PC-3 (cell line): ENCODE results near the gene CTCFL. TPM values are rescaled to one million over a fixed set of nuclear protein-coding genes. Genes with fewer than 3 reads are reported as not detected.

ENCODE experiments used
- ATAC-seq: fragments of 200-7000 bp; cut with Tn5 transposase; 2 replicates; pipeline ENCODE4 v1.9.1; 2020; ENCODE audit warnings: mild to moderate bottlenecking, moderate library complexity
- BruUV-seq: library from RNA; stranded (reverse); fragments of 400-500 nt; replicated peaks from 2 replicates; lab custom pipeline; 2021; lab: Mats Ljungman, UMichigan
- CTCF ChIA-PET: fragments of 300-600 bp; sonication (Branson Sonifier 250); formaldehyde crosslinking; loops from one replicate; lab custom pipeline; 2022; ENCODE audit warnings: antibody characterized with exemption; lab: Charles Lee
- POLR2A ChIA-PET: fragments of 300-600 bp; sonication (Branson Sonifier 250); formaldehyde crosslinking; loops from one replicate; lab custom pipeline; 2022; ENCODE audit warnings: antibody characterized with exemption; ENCODE audit not compliant: unreplicated experiment; lab: Charles Lee
- DNase-seq: peaks from one replicate; pipeline ENCODE4 v3.0.0-alpha.2; 2015
- H2AFZ ChIP-seq: fragments of 300-600 bp; sonication (generic); 2 replicates; pipeline ENCODE4 v1.6.0; 2016; ENCODE audit warnings: antibody characterized with exemption, low read length
- H3F3A ChIP-seq: fragments of 300-600 bp; sonication (generic); one replicate; pipeline ENCODE4 v1.6.0; 2017; ENCODE audit warnings: antibody characterized with exemption, low read length, control low read depth, mild to moderate bottlenecking; ENCODE audit not compliant: unreplicated experiment
- H3K27ac ChIP-seq: fragments of 300-600 bp; sonication (generic); 2 replicates; pipeline ENCODE4 v1.5.1; 2016; ENCODE audit warnings: mild to moderate bottlenecking, low read length
- H3K27me3 ChIP-seq: fragments of 300-600 bp; sonication (generic); 2 replicates; pipeline ENCODE4 v1.6.1; 2016; ENCODE audit warnings: low read length, mixed read lengths
- H3K36me3 ChIP-seq: fragments of 300-600 bp; sonication (generic); 2 replicates; pipeline ENCODE4 v1.6.1; 2016; ENCODE audit warnings: low read depth, mixed run types, low read length, mixed read lengths
- H3K4me1 ChIP-seq: fragments of 300-600 bp; sonication (generic); 2 replicates; pipeline ENCODE4 v1.5.1; 2016; ENCODE audit warnings: low read length; ENCODE audit not compliant: insufficient read depth
- H3K4me2 ChIP-seq: fragments of 300-600 bp; sonication (generic); 2 replicates; pipeline ENCODE4 v1.6.0; 2016; ENCODE audit warnings: low read length
- H3K4me3 ChIP-seq: fragments of 300-600 bp; sonication (generic); 2 replicates; pipeline ENCODE4 v1.5.1; 2016; ENCODE audit warnings: mild to moderate bottlenecking, low read length, mixed read lengths
- H3K79me2 ChIP-seq: fragments of 300-600 bp; sonication (generic); 2 replicates; pipeline ENCODE4 v1.6.1; 2017; ENCODE audit warnings: low read length, mixed read lengths
- H3K9ac ChIP-seq: fragments of 300-600 bp; sonication (generic); 2 replicates; pipeline ENCODE4 v1.6.0; 2016; ENCODE audit warnings: mild to moderate bottlenecking, low read length
- H3K9me2 ChIP-seq: fragments of 300-600 bp; sonication (generic); replicated peaks from 2 replicates; pipeline ENCODE4 v1.6.1; 2016; ENCODE audit warnings: mixed run types, low read length, mixed read lengths
- H3K9me3 ChIP-seq: fragments of 300-600 bp; sonication (generic); 2 replicates; pipeline ENCODE4 v1.6.1; 2016; ENCODE audit warnings: low read length, mixed read lengths
- H4K20me1 ChIP-seq: fragments of 300-600 bp; sonication (generic); 2 replicates; pipeline ENCODE4 v1.6.1; 2016; ENCODE audit warnings: low read length, mixed read lengths
- CTCF ChIP-seq: fragments of 300-600 bp; sonication (generic); conservative IDR thresholded peaks from 2 replicates; pipeline ENCODE4 v1.5.1; 2017; ENCODE audit warnings: antibody characterized with exemption, low read depth, mild to moderate bottlenecking, low read length
- EZH2 ChIP-seq: fragments of 300-600 bp; sonication (generic); IDR thresholded peaks from one replicate; pipeline ENCODE4 v1.6.1; 2017; ENCODE audit warnings: antibody characterized with exemption, mild to moderate bottlenecking, low read length; ENCODE audit not compliant: unreplicated experiment
- EZH2phosphoT487 ChIP-seq: fragments of 300-600 bp; sonication (generic); IDR thresholded peaks from 2 replicates; pipeline ENCODE4 v1.6.1; 2018; ENCODE audit warnings: mild to moderate bottlenecking, antibody characterized with exemption, low read length, borderline replicate concordance
- intact Hi-C: fragments of 100-400 bp; cut with micrococcal nuclease; formaldehyde crosslinking; loops from 2 replicates; pipeline ENCODE4 v1.9.0; 2023
- total RNA-seq: library from RNA; depleted of rRNA; stranded (reverse); fragments of >200 nt; gene quantifications from 2 replicates; pipeline ENCODE4 v1.2.3, GENCODE V29; 2014

The CTCFL gene
- total RNA-seq, 1 experiment from 2014 or later = not detected

DNA sequence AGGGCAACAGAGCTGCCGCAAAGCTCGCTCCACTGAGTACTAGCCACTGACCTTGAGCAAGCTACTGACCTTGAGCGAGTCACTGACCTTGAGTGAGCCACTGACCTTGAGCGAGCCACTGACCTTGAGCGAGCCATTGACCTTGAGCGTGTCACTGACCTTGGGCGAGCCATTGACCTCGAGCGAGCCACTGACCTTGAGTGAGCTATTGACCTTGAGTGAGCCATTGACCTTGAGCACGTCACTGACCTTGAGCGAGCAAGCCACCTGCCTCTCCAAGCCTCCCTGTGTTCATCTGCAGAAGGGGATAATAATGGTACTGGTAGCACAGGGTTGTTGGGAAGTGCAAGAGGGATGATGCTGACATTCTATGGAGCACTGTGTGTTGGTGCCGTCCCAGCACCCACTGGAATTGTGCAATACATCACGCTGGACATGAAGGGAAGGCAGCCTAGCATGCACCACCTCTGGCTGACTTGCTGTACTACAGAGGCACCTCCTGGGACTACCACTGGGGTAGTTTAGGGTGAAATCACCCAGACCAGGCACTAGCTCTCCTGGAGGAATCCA lies 60.2 kb downstream of the CTCFL start:
- H3K27me3 ChIP-seq = peaks cover 30% of the 10 kb centered on the region

GRCh38 chr20:57462781-57463180 lies 62.2 kb downstream of the CTCFL start:
- BruUV-seq = no TSS peak
- CTCF ChIA-PET = no interaction called here

More for the DNA sequence above, 60.2 kb downstream of the CTCFL start:
- Histone ChIP-seq H4K20me1 (no peaks in the 10 kb centered on the region), H3F3A (no peaks in the 10 kb centered on the region), H3K27ac (no peak overlapping the region), H3K4me1 (no peaks in the 10 kb centered on the region), H3K9ac (no peak overlapping the region), H3K79me2 (no peaks in the 10 kb centered on the region), H3K9me3 (no peaks in the 10 kb centered on the region), H3K4me2 (no peak overlapping the region), H3K9me2 (no peaks in the 10 kb centered on the region), H3K36me3 (no peaks in the 10 kb centered on the region), H3K4me3 (no peak overlapping the region), H2AFZ (no peak overlapping the region)
- DNase-seq = peak; percentile 59
- TF ChIP-seq EZH2phosphoT487 = no peak
- no peak for TF ChIP-seq EZH2
- peak; percentile 60 for TF ChIP-seq CTCF
- ChIA-PET POLR2A (no interaction called here), CTCF (no interaction called here)
- intact Hi-C loops = no loop called here
- peak; percentile 62 for ATAC-seq
- no TSS peak for BruUV-seq

More at GRCh38 chr20:57462781-57463180, 62.2 kb downstream of the CTCFL start:
- Histone ChIP-seq H3K36me3 (no peaks in the 10 kb centered on the region), H3K4me1 (no peaks in the 10 kb centered on the region), H2AFZ (no peak overlapping the region), H3F3A (no peaks in the 10 kb centered on the region), H3K9me2 (no peaks in the 10 kb centered on the region), H3K9ac (no peak overlapping the region), H3K27ac (no peak overlapping the region), H3K27me3 (peaks cover 14% of the 10 kb centered on the region), H3K4me3 (no peak overlapping the region), H3K4me2 (no peak overlapping the region), H3K9me3 (no peaks in the 10 kb centered on the region), H4K20me1 (no peaks in the 10 kb centered on the region), H3K79me2 (no peaks in the 10 kb centered on the region)
- POLR2A ChIA-PET = no interaction called here
- TF ChIP-seq CTCF (no peak), EZH2 (no peak), EZH2phosphoT487 (no peak)
- no peak for ATAC-seq
- no peak for DNase-seq
- intact Hi-C loops = no loop called here
